Measurements from ENCODE around the gene GANAB.
"Not testable (repeated sequence)": the region's sequence is repeated elsewhere in the genome, so short reads cannot be mapped to it uniquely, and the experiment has no call there.

GANAB gene

DNA sequence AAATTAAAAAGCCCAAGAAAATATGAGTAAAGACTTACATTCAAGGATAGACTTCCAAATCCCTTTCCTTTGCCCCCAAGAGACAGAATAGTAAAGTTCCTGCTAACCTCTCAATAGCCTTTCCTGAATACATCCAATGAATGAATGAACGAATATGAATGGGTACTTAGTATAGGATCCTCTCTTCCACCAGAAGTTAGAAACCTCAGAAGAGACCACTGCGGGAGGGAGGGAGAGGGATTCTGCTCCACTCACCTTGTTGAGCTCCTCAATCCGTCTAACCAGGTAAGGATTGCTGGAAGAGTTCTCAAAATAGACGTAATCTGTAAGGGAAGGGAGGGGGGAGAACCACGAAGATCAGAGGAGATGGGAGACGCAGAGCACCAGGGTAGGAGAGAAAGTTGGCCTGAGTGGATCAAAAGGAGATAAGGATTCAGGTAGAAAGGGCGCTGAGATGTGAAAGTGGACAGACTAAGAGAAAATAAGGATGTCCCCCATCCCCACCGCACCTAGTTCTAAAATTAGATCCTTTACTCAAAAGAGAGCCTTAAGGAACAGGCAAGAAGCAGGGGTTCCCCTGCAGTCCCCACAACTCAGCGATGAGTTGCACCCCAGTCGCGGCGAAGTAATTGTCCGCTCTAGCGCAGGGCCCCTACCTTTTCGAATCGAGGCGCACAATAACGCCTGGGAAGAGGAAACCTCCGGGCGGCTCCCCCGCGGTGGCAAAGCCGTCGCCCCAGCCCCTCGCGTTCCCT is 45.9 kb downstream of the GANAB start:
- peak; percentile 46 for DNase-seq

DNA sequence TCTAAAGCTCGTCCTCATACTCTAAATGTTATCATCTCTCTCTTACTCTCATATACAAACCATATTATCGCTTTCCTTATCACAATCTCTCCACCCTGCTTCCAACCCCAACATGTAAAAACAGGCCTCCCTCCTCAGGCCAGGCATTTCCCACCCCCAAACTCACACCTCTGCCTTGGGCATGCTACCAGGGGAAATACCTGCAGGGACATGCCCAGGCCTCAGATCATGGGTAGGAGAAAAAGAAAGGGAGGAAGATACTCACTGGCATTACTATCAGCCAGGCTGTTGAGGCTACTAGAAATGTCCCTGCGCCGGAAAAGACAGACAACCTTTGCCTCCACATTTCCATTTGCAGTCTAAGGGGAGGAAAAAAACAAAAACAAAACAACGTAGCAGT is 46.5 kb downstream of the GANAB start:
- DNase-seq, result peak; percentile 41

DNA sequence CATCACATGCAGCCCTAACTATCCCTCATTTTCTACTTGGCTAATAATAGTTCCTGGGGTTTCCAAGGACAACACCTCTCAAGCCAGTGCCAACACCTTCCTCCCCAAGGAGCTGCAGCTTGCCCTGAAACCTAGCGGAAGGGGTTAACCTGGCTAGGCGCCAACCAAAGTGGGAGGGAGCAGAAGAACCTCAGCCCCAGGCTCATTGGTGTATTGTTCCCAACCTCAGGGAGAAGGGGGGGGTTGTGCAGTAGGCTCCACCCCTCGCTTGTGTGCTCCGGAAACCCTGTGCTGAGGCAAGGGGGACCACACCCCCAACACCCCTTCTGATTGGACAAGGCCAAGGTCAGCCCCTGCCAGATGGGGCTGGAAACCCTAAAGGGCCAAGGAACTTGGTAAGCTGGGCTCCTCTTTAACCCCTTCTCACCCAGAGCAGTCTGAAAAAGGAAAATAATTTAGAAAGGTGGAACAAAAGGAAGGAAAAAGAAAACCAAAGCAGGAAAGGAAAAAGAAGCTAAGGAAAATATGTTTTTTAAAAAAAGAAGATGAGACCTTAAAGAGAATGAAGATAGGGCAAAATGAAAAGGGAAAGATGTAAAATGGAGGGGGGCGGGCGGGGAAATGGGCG is 47.2 kb downstream of the GANAB start:
- peak; percentile 100 for DNase-seq

GRCh38 chr11:62595124-62595523 is 51.3 kb downstream of the GANAB start:
- DNase-seq, result no peak

DNA sequence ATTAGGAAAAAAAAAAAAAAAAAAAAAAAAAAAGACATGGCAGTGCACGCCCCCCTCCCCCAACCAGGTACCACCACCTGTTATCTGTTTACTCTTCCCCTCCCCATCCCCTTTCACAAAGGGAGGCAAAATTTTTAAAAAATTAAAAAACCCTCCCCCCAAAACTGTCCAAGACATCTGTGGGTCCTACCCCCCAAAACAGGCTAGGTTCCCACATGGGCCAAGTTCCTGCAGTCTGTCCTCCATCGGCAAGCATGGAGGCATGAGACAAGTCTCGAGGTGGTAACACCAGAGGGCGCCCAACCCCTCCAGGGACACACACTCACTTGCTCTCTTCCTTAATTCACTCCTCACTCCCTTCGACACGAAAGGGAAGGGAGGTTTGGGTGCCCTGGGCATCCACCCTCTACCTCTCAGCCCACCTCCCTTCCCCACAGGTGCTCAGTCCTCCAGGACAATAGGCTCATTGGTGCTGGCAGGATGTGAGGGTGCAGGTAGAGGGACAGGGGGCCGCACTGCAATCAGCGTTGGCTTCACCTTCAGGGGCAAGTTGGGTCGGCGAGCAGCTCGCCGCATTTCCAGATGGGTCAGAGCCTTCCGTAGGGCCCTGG is 52.9 kb downstream of the GANAB start:
- DNase-seq, result peak; percentile 96

- DNase-seq, result no peak
Measured at GRCh38 chr11:62592989-62593421, 53.4 kb downstream of the GANAB start.

- peak; percentile 71 for DNase-seq
Measured at GRCh38 chr11:62592146-62592815, 54.1 kb downstream of the GANAB start.

DNA sequence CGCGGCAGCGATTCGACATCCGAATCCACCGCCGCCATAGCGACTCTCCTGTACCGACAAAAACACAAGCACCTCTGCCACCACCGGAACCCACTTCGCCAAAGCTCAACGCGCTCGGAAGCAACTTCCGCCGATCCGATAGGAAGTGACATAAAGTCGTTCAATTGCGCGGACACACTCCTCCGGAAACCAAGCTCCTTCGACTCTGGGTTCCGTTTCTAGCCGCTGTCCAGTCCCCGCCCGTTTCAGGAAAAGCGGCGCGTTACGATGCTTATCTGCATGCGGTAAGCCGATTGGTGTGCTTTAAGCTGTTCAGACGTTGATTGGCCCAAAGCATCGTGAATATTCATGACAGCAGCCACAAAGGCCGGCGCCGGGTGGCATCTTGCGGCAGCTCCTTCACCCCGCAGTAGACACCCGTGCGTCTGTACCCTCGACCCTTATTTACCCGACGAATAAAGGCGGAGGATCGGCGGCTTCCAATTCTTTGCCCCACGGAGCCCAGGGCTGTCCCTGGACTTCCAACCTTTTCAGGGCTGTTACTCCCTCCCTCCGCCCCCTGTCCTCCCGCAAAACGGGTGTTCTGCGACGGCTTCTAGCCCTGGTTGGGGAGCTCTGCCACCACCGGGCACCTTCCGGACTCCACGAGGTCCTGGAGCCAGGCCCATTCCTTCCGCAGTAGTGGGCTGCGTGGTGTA is 54.8 kb downstream of the GANAB start, which contains the start of gene TUT1:
Gene TUT1 (minus strand): TSS at position 76 of the 698 bp plus-strand sequence. CDS start 38 bp downstream, at position 38.
- DNase-seq, result peak; percentile 100

DNA sequence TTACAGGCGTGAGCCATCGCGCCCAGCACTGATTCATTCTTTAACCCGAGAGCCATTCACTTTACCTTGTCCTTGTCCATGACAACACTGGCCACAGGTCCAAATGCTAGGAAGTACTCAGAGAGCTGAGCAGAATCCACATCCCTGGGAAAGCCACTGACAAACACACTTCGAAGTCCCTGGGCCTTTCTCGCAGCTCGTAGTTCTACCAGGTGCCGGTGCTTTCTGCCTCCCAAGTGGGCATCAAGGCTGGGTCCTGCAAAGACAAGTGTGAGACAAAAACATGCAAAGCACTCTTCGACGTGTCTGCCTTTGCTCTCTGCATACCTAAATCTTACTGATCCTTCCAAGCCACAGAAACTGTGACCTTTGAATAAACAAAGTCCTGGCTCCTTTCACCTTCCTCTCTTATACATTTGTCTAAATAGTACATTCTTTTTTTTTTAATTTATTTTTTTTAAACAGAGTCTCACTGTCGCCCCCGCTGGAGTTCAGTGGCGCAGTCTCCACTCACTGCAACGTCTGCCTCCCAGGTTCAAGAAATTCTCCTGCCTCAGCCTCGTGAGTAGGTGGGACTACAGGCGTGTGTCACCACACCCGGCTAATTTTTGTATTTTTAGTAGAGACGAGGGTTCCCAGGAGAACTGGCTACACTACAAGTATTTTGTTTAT is 57.3 kb downstream of the GANAB start:
- DNase-seq, result peak; percentile 66

- DNase-seq, result not testable (repeated sequence)
Measured at GRCh38 chr11:62585356-62585755, 61.1 kb downstream of the GANAB start.

- DNase-seq, result not testable (repeated sequence)
Measured at GRCh38 chr11:62581735-62582134, 64.7 kb downstream of the GANAB start.

DNA sequence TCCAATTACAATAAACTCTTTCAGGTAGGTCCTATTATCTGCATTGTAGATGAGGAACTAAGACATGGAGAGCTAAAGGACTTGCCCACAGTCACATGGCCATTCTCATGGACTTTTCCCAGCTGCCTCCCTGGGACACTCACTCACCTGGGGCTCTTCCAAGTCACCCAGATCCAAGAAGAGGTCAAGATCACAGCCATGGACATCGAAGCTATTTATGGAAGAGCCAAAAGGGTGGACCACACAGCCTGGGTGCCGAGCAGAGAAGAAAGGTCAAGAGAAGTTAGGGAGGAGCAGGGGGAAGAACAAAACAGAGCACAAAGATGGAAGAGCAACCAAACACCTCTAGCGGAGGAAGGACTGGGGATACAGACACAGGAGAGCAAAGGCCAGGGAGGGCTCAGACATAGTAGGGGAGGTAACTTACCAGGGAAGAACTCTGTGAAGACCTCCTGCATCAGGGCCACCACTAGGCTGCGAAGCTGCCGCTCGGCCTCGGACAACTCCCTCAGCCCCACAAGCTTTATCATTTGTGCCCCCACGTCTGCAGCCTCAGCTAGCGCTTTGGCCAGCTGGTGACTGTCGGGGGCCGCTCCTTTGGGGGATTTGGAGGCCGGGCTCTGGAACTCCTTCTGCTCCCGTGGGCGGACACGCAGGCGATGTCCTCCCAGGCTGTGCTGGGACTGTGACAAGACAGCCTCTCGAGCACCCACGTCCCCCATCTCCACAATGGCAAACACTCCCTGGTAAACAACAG is 65.3 kb downstream of the GANAB start:
- no peak for DNase-seq

DNA sequence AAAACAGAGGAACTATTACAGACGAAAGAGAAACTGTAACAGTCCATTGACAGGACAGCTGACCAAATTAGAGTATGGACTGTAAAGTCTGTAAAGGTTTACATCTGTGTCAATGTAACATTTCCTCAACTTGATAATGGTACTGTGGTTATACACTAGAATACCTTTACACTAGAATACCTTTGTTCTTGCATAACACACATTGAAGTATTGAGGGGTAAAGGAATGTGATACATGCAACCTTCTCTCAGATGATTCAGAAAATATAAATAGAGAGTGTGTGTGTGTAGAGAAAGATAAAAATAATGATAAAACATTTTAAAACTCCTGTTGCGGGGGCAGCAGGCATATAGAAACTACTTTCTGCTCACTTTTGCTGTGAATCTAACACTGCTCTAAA is 67.2 kb downstream of the GANAB start:
- no peak for DNase-seq

GRCh38 chr11:62578541-62578940 is 67.9 kb downstream of the GANAB start:
- no peak for DNase-seq

DNA sequence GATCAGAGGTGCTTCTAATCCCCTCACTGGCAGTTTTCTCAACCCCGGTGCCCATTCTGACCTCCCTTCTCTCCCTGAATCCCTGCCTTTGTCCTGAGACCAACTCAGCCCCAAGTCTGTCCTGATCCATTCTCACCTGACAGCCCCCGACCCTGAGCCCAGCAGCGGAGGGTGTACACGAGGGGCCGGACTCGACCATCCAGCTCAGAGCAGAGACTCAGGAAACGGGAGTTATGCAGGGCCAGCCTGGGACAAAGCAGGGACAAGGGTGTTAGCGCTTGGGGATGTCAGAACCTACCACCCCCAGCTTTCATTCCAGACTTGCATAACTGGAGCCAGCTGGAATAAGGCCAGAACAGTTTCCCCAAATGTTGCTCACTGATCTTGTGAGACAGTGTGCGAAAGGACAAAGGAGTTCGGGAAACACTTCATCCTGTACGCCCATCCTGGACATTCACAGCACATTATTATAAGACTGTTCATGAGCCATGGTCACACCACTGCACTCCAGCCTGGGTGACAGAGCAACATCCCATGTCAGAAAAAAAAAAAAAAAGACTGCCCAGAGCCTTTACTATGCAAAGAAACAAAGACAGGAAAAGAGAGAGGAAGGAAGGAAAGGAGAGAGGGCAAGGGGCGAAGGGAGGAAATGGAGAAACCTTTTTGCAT is 69.2 kb downstream of the GANAB start:
- DNase-seq, result no peak

GRCh38 chr11:62575837-62576236 is 70.6 kb downstream of the GANAB start:
- no peak for DNase-seq

DNA sequence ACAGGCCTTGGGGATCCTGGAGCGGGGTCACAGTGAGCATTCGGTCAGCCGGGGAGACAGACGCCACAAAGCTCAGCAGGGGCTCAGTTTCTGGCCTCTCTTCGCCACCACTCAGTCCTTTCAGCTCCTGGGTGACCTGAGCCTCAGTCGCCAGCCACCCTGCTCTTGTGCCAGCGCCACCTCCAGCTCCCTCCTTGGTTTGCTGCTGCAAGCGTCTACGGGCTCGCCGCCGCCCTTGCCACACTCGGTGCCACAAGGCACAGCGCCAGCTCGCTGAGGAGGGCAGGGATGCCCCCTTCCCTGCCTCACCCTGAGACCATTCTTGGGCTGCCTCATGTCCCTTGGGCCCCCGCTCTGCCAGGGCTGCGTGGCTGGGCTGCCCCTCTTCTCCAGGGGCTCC is 71.3 kb downstream of the GANAB start:
- DNase-seq, result no peak

Data from hematopoietic multipotent progenitor cell treated with erythropoietin and hydrocortisone succinate and interleukin-3 and kit ligand, for 6 days (in vitro differentiated cells).